ENCODE data around the gene LRRC37A3. TPM values are rescaled to one million over a fixed set of nuclear protein-coding genes. Genes with fewer than 3 reads are reported as not detected.
A peak's percentile ranks its signal among the peaks of the same experiment; 100 is the strongest.
"Not testable (repeated sequence)": the region's sequence is repeated elsewhere in the genome, so short reads cannot be mapped to it uniquely, and the experiment has no call there.

LRRC37A3 gene
- total RNA-seq, result 10 to 100 TPM in 2 of 3 donors, 1 to 10 TPM in 1; 8.2 to 17.3 (median 14.7) TPM

DNA sequence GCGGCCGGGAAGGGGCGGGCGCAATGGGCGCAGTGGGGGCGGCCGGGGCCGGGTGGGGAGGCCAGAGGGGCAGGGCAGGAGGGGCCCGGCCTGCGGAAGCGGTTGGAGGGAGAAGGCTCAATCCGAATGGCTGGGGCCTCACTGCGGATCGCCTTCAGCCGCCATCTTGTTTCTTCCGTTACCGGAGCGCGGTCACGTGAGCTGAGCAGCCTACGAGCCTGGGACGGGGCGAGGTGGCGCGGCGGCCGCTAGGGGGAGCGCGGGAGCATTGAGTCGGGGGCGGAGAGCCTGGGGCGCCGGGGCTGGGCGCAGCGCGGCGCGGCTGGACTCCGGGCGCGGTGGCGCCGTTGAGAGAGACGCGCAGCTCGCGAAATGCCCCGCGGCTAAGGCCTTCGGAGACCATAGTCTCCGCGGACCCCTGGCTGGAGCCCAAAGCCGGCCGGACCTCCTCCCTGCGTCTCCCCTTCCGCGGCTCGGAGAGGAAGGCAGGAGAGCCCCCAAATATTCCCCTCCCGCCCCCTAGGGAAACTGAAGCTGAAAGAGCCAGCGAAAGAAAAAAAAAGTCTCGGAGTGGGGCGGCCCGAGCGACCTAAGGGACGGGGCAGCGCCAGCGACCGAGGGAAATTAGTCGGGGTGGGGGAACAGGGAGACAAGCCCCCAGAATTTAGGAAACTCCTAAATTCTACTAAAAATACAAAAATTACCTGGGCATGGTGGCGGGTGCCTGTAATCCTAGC is at the start of gene LRRC37A3:
LRRC37A3 (minus strand) TSS at position 190 of the 737 bp plus-strand sequence. CDS start 22,221 bp downstream, outside the sequence.
- H3K27me3 ChIP-seq; H3K4me1 ChIP-seq; H3K9me3 ChIP-seq; intact Hi-C loops (cut with DNase I; ENCODE audit: low total_unique reads); H3K36me3 ChIP-seq: not testable (repeated sequence)
- Histone ChIP-seq H3K4me3 (peak within 1 kb of the TSS; percentile 59 to 90 (median 80)), H3K27ac (peak within 1 kb of the TSS; percentile 96 to 97)
- TF ChIP-seq POLR2A (IDR thresholded peaks at IDR 0.05), result peak; percentile 49
- peak; percentile 76 to 91 (median 83) for TF ChIP-seq POLR2AphosphoS5 (IDR thresholded peaks at IDR 0.05)
- TF ChIP-seq, protein P1, sequence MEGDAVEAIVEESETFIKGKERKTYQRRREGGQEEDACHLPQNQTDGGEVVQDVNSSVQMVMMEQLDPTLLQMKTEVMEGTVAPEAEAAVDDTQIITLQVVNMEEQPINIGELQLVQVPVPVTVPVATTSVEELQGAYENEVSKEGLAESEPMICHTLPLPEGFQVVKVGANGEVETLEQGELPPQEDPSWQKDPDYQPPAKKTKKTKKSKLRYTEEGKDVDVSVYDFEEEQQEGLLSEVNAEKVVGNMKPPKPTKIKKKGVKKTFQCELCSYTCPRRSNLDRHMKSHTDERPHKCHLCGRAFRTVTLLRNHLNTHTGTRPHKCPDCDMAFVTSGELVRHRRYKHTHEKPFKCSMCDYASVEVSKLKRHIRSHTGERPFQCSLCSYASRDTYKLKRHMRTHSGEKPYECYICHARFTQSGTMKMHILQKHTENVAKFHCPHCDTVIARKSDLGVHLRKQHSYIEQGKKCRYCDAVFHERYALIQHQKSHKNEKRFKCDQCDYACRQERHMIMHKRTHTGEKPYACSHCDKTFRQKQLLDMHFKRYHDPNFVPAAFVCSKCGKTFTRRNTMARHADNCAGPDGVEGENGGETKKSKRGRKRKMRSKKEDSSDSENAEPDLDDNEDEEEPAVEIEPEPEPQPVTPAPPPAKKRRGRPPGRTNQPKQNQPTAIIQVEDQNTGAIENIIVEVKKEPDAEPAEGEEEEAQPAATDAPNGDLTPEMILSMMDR (IDR thresholded peaks at IDR 0.05), result peak; percentile 67 to 96 (median 81)
- DNase-seq (ENCODE audit: low spot score in 2 of 2), result peak; percentile 97 to 98

DNA sequence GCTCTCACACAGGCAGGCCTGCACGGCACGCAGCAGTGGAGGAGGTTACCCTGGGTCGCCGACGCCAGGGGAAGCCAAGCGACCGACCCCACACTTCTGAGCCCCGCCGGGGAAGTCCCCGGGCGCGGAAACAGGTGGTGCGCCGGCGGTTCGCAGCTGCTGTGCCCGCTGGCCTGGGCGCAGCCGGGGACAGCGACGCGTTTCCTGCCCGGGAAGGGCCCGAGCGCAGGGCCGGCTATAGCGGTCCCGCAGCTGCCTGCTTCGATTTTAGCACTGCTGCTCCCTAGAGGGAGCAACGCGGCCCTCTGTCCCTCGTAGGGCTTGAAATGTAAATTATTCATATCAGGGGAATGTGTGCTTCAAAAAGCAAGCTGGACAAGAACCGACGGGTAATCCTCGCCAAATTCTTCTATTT is 46.6 kb upstream of the LRRC37A3 start:
- TF ChIP-seq POLR2AphosphoS5 (IDR thresholded peaks at IDR 0.05), result peak; percentile 20 to 63 (median 34)
- H3K4me1 ChIP-seq, H3K27me3 ChIP-seq, H3K36me3 ChIP-seq, H3K9me3 ChIP-seq: not testable (repeated sequence)
- H3K27ac ChIP-seq, result peak overlapping the region; percentile 54 to 71
- H3K4me3 ChIP-seq, result peak overlapping the region; percentile 22 to 59 (median 48)
- DNase-seq (ENCODE audit: low spot score in 2 of 2), result peak; percentile 52 to 55
- intact Hi-C loops (cut with DNase I; ENCODE audit: low total_unique reads), result loop anchor here (10.0 kb wide), 1 partner anchor 139 kb away; no protein-coding TSS in a partner anchor

DNA sequence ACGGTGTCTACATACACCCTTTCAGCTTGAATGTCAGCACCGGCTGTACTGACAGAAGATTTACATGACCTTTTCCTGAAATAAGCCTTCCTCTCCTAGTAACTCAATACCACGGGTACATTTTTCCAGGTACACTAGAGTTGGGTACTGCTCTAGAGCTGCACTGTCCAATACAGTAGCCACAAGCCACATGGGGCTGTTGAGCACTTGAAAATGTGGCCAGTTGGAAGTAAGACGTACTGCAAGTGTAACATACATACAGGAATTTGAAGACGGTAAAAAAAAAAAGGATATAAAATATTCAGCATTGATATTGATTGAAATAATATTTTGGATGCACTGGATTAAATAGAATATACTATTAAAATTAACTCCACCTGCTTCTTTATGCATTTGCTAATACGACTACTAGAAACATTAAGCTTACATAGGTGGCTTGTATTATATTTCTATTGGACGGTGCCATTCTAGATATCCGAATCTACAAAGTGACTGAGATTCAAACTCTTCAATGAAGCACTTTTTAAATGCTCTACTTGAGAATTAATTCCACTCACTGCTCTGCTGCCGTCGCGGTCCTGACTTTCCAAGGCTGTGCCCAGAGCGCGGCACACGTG is 46.1 kb upstream of the LRRC37A3 start:
- intact Hi-C loops (cut with DNase I; ENCODE audit: low total_unique reads), result loop anchor here (10.0 kb wide), 1 partner anchor 139 kb away; no protein-coding TSS in a partner anchor
- not testable (repeated sequence) for H3K36me3 ChIP-seq; H3K9me3 ChIP-seq; H3K27me3 ChIP-seq; DNase-seq (ENCODE audit: low spot score in 2 of 2); H3K4me1 ChIP-seq
- peak overlapping the region; percentile 22 to 59 (median 48) for H3K4me3 ChIP-seq
- H3K27ac ChIP-seq, result peak overlapping the region; percentile 54 to 71

DNA sequence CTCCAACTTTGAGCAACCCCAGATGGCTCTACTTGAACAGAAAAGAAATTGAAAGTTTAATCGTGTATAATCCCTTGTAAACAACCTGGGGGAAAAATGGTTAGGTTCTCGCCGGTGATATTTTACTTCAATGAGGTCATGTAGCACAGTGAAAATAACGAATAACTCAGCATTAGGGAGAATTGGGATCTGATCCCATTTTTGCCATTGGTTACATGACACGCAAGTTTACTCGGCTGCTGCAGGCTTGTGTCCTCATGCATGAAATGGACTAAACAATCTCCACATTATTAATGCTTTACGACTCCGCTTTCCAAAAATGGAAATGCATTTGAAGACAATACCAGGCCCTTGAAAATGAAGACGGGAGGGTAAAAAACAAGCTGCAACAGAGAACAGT is 45.5 kb upstream of the LRRC37A3 start:
- Histone ChIP-seq H3K4me1 (no peaks in the 10 kb centered on the region), H3K4me3 (no peak overlapping the region), H3K36me3 (no peaks in the 10 kb centered on the region), H3K27me3 (no peaks in the 10 kb centered on the region), H3K27ac (no peak overlapping the region), H3K9me3 (no peaks in the 10 kb centered on the region)
- TF ChIP-seq, protein P1 (IDR thresholded peaks at IDR 0.05), result no peak
- no peak for DNase-seq (ENCODE audit: low spot score in 2 of 2)
- intact Hi-C loops (cut with DNase I; ENCODE audit: low total_unique reads), result loop anchor here (10.0 kb wide), 1 partner anchor 140 kb away; no protein-coding TSS in a partner anchor

DNA sequence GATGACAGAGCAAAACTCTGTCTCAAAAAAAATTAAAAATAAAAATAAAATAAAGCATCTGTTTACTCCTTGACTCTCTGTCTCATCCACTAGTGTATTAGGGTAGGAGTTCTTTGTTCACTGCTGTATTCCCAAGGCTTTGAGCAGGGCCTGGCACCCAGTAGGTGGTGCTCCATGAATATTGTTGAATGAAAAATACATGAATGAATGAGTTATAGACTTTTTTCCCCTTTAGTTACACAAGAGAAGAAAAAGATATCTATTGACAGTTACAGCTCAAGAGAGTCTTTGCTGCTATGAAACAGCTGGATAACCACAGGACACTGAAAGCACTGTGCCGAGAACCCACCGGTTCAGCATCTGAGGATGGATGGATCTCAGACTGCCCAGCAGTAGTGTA is 44.5 kb upstream of the LRRC37A3 start:
- H3K27me3 ChIP-seq; H3K9me3 ChIP-seq; H3K27ac ChIP-seq; H3K36me3 ChIP-seq; H3K4me3 ChIP-seq; DNase-seq (ENCODE audit: low spot score in 2 of 2); H3K4me1 ChIP-seq: not testable (repeated sequence)
- intact Hi-C loops (cut with DNase I; ENCODE audit: low total_unique reads), result loop anchor here (10.0 kb wide), 1 partner anchor 141 kb away; no protein-coding TSS in a partner anchor

DNA sequence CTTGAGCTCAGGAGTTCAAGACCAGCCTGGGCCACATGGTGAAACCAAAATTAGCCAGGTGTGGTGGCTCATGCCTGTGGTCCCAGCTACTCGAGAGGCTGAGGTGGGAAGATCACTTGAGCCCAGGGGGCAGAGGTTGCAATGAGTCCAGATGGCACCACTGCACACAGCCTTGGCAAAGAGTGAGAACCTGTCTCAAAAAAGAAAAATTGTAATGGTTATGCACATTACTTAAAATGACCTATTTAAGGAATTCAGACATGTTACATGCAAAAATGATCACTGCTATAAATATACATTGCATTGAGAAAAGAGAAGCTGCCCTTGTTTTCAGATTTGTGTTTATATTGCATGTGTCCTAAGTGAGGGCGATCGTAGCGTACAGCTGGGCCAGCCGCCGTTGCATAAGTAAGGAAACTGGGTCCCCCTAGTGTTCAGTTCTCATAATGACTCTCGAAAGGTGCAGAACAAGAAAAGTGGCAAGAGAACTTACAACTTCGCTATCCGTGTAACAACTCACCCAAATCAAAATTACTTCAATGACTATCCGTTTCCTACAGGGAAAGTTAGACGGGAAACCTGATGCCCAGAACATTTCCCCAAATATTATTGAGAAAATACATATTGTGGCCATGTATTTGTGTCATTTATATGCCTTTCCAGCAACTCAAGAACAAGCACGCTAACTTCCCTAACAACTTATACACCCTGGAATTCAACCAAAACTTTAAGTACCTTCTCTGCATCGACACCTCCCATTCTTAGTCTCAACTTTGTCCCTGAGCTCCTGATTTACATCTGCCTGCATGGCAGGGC is 42.5 kb upstream of the LRRC37A3 start:
- H3K36me3 ChIP-seq; H3K27ac ChIP-seq; H3K4me3 ChIP-seq; DNase-seq (ENCODE audit: low spot score in 2 of 2); H3K4me1 ChIP-seq; H3K9me3 ChIP-seq; H3K27me3 ChIP-seq: not testable (repeated sequence)
- intact Hi-C loops (cut with DNase I; ENCODE audit: low total_unique reads), result loop anchor here (10.0 kb wide), 1 partner anchor 143 kb away; no protein-coding TSS in a partner anchor
- TF ChIP-seq, protein P1 (IDR thresholded peaks at IDR 0.05), result peak; percentile 75 to 89 (median 83)
